GM19468 (cell line): Measurements from ENCODE around the gene TMEM179.
"Not testable (repeated sequence)": the region's sequence is repeated elsewhere in the genome, so short reads cannot be mapped to it uniquely, and the experiment has no call there.

Experiments used
- ATAC-seq: cut with Tn5 transposase; IDR thresholded peaks from one replicate; pipeline ENCODE4 v1.9.1; 2021; ENCODE audit warnings: mild to moderate bottlenecking, moderate library complexity, moderate number of reproducible peaks; ENCODE audit not compliant: unreplicated experiment; ENCODE audit errors: extremely low read depth

Gene TMEM179

DNA sequence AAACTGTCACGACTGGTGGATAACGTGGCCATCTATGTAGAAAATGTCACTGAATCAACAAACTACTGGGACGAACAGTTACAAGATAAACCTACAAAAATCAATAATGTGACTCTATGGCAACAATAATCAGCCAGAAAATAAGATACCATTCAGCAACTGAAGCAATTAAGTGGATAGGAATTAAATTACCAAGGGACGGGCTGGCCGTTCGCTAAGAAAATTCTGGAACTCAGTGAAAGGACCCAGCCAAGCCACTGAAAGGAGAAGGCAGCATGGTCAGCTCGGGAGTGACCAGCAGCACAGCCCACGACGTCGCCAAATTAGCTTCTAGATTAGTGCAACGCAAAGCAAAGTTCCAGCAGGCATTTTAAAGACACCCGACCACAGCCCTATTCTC is 33.6 kb upstream of the TMEM179 start:
- ATAC-seq = no peak

DNA sequence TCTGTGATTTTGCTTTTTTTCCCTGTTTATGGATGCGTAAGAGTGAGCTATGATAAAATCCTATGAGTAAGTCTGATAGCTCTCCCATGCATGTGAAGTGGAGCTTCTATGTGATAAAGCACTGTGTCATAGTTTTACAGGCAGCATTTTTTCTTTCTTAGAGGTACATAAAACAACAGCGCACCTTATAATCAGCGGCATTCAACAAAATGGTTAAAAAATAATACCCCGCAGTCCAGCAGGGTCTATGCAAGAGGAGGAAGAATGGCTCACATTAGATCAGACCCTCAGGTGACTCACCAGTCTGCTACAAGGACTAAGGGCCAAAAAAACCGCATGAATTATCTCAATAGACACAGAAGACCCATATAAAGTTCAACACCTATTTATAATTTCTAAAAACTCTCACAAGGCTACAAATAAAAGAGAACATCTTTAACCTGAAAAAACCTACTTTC is 33.0 kb upstream of the TMEM179 start:
- ATAC-seq = no peak

DNA sequence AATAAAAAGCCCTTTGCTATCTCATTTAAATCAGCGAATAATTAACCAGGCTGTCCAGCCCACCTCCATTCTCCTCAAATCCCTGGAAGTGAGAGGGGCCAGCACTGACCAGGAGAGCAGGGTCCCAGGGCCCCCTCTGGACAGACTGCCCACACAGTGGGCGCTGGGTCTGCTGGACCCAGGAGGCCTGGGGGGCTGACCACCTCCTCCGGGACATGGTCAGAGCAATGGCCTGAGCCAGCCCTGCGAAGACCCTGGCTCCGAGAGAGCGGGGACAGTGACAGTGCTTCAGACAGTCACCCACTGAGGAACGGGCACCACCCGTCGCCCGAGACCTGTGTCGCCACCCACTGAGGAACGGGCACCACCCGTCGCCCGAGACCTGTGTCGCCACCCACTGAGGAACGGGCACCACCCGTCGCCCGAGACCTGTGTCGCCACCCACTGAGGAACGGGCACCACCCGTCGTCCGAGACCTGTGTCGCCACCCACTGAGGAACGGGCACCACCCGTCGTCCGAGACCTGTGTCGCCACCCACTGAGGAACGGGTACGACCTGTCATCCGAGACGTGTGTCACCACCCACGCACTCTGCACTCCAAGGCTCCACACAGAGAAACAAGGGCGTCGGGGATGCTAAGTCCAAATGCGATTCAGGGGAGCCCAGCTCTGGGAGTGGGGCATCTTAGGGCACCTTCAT is 32.4 kb upstream of the TMEM179 start:
- ATAC-seq = not testable (repeated sequence)

DNA sequence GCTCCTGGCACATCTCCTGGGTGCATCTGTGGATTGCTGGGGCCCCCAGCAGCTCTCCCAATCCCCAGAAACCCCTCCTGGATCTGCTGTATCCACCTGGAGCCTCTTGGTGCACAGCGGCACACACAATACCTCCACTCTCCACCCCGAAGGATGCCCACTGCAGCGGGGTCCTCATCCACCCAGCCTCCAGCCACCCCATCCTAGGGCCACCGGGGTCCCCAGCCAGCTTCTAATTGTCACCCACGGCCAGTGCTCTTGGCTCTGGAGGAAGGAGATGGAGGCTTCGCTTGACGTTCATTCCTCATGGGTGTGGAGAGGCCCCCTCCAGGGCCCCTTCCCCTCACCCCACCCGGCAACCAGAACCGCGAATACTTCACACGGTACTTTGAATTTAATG is 31.6 kb upstream of the TMEM179 start:
- ATAC-seq = no peak

DNA sequence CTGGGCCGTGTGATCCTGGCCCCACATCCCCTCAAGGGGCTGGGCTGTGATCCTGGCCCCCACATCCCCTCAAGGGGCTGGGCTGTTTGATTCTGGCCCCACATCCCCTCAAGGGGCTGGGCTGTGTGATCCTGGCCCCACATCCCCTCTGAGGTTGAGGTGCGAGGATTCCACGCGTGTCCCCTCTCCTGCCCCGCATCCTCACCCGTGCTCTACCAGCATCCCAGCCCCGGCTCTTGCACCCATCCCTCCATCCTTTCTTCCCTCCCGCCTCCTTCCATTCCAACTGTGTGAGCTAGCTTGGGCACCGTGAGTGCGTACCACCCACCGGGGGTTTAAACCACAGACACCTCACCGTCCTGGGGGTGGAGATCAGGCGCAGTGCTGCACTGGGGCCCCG is 31.1 kb upstream of the TMEM179 start:
- ATAC-seq = no peak

DNA sequence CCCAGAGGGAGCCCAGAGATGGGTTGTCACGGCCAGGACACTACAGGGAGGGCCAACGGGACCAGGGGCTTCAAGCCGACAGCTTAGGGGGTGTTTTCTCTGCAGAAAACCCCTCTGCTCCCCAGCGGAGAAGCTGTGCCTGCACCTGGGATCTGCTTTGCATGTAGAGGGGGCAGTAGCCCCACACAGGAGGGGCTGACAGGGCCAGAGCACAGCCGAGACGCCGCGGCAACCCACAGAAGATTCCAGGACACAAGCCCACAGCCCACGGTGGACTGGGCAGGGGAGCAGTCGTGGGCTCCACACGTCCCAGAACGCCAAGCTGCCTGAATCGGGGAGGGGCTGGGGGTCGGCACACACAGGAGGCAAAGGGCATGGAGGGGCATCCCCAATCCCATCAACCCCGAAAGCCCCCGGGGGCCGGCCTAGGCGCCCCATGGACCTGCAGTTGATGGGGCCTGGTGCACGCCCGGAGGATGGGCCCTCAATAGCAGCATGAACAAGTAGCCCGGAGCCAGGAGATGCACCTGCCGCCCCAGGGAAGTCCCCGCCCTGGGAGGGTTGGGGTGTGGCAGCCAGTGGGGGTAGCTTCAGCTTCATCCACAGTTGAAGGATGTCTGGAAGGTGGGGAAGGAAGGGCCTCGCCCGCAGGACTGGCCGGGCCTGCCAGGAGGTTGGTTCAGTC is 30.5 kb upstream of the TMEM179 start:
- ATAC-seq = no peak

DNA sequence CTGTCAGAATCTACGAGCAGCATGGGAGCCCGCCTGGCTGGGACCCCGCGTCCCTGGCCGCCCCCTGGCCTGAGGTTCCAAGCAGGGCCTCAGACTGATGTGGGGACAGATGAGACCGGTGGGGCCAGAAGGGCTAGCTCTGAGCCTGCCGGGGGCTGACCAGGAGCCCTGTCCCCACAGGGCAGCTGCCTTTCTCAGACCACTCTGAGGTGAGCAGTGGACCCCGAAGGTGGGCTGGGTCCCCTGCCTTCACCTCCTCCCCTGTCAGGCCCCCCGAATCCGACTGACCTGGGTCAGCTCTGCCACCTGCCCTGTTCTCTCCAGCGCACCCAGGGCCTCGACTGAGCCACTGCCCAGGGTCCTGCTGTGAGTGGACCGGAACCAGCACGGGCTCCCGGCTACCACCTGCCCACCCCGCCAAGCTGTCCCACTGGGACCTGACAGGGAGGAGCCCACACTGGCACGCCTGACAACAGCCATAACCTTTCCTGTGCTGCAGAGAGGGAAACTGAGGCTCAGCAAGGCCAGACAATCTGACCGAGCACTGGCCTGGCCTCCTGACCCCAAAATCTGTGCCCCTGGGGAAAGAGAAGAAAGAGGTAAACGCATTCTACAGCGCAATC is 29.7 kb upstream of the TMEM179 start:
- no peak for ATAC-seq

DNA sequence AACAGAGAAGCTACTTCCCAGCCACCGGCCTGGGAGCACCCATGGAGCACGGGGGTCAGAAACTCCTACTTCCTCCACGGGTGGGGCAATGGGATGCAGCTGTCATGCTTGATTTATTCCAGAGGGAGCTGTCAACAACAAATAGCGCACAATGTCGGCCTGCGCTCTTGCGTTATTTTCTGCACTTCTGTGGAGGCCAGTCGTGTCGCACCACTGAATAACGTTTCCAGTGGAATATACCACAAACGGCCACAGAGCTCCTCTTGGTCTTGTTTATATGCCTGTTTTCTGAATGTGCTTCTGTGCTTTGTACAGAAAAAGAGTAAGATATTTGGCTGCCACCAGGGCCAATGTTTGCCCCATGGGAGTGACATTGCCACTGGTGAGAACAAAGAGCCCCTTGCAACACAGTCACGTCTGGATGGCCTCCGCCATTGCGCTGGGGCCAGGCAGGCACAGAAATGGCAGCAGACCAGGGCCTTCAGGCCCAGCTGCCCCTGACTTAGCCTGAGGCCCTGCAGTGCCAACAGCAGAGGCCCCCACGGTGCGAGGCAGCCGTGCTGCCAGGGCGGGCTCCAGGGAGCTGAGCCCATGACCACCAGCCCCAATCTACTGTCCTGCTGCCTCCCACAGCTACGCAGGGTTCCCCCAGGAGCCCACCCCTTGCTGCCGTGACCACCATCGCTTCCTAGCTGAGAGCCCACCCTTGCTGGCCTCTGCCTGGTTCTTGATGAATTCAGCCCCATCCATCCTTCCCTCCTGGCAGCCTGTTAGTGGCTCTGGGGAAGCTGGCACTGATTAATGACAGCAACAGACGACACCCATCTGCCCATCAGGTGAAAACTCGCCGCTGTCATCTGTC is 28.9 kb upstream of the TMEM179 start:
- no peak for ATAC-seq

DNA sequence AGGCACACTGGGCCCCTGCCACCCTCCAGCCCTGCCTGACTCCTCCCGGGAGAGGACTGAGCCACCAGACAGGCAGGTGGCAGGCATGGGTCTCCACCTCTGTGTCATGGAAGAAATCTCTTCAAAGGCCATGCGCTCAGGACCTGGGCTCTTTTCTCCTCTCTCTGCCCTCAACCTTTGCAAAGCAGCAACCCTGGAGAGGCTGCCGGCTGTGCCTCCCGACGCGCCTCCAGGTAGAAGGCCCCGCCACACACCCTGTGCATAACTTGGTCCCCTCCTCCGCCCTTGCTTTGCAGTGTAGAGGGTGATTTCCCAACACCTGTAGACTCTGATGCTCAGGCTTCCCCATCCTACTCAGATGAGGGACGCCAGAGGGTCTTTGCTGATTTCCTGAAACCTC is 28.2 kb upstream of the TMEM179 start:
- ATAC-seq = no peak

DNA sequence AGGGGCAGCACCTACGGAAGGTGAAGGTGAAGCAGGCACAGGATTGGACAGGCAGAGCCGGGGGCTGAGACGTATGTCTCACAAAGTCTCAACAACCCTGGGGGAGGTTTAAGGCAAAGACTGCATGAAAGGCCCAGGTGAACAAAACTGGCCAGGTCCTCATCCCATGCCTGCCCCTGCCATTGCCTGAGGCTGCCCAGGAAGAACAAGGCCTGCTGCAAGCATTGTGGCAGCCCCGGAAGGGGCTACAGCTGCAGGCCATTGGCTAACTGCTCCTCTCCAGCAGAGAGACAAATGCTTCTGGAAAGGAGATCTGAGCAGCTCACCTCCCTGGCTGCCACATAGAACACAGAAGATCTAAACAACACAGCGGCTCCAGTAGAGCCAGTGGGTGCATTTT is 20.4 kb upstream of the TMEM179 start:
- no peak for ATAC-seq

DNA sequence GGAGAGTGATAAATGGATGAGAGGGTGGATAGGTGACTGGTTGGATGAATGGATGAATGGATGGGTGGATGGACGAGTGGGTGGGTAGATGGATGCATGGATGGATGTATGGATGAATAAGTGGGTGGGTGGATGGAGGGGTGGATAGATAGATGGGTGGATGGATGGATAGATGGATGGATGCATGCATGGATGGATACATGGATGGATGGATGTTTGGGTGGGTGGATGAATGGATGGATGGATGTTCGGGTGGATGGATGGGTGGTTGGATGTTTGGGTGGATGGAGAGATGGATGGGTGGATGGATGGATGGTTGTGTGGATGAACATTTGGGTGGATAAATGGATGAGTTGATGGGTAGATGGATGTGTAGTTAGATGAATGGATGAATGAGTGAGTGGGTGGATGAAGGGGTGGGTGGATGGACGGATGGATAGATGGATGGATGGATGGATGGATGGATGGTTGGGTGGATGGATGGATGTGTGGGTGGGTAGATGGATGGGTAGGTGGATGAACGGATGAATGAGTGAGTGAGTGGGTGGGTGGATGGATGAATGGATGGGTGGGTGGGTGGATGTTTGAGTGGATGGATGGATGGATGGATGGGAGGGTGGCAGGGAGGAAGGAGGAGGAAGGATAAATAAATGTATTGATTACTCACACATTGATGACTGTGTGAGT is 9.7 kb upstream of the TMEM179 start:
- no peak for ATAC-seq

DNA sequence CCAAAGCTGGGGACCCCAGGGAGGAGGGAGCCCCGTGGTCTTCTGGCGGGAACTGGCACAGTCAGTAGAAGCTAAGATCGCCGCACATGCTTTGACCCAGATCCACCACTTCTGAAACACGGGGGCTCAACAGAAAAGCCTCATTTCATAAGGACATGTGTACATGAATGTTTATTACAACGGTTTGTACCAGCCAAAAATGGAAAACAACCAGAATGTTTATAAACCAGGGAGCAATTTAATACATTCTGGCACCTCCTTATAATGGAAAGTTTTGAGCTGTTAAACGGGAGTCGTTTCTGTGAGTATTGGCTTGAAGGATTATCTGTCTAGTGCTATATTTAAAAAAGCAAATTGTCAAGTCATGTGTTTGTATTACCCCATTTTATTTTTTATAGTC is 7.3 kb upstream of the TMEM179 start:
- ATAC-seq = no peak

DNA sequence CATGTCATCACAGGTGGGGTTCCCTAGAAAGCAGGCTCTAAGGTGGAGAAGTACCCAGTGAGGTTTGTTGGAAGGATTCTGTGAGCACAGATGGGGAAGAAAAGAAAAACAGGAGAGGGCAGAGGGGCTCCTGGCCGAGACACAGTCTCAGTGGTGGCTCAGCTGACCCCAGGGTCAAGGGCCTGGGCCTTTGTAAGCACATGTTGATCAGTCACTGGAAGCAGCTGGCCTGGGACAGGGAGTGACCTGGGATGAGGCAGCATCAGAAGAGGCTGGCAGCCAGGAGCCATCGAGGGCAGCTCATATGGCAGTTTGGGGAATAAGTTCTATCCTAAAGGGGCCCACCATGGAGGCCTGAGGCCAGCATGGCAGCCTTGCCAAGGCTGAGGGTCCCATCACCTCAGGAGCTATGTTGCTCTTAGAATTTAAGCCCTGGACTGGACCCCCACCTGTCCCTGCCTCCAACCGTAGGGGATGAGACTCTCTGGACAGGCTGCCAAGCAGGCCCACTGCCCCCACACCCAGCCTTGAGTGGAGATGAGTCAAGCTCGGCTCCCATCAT is 6.3 kb upstream of the TMEM179 start:
- no peak for ATAC-seq

DNA sequence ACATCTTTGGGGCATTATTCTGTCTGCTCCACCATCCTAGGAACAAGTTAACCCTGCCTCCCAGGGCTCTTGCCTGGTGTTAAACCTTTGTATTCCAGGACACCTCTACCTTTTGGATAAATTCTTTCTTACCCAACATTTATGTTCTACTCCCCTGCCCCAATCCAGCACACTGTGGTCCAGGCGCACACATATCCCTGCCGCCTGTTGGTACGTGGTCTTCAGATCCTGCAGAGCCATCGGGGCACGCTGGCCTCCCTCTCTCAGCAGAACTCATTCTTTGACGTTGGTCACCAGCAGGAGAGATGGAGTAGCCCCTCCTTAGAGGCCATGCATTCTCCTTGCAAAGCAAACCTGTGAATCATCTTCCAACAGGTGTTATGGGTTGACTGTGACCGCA is 5.1 kb upstream of the TMEM179 start:
- ATAC-seq = no peak

DNA sequence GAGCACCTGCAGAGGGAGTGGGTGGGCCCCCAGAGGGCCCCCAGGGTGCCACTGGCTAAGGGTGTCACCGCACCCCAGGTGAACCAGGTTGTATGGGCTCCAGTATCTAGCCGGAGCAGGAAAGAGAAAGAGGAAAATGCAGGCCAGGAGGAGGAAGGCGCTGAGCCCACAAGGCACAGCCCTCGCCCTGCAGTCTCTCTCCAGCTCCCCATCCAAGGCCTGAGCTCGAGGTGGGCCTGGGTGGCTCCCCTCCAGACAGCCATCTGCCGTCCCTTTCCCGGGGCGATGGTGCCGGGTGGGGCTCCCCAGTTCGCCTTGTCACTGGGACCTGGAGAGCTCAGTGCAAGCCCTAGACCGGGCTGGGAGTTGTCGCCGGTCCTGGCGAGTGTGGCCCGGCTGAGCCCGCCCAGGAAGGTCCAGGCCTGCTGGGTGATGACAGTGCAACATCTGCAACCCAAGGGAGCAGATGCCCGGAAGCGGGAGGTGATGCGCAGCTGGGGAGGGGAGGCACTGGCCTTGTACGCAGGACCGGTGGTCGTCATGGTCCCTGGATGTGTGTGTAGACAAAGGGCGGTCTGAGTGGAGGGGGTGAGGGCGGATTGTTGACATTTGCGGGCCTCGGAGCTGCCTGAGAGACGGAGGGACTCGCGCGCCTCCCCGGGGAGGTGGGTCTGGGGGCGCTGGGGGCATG is 716 bp downstream of the TMEM179 start:
- ATAC-seq = no peak

DNA sequence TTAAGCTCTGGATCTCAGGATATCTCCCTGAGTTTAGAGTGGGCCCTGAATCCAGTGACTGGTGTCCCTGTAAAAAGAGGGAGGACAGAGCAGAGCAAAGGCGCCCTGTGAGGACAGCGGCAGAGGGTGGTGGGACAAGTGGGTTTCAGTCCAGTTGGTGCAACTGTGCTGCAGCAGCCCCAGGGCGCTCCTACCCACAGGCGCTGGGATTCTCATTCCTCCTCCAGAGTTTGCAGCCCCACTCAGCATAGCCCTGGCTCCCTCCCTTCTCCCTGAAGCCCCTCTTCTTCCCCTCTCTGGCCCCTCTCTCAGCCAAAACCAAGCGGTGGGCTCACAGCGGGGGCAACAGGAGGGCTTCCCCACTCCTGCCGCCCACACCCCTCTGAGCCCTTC is 1.6 kb downstream of the TMEM179 start:
- ATAC-seq = no peak

DNA sequence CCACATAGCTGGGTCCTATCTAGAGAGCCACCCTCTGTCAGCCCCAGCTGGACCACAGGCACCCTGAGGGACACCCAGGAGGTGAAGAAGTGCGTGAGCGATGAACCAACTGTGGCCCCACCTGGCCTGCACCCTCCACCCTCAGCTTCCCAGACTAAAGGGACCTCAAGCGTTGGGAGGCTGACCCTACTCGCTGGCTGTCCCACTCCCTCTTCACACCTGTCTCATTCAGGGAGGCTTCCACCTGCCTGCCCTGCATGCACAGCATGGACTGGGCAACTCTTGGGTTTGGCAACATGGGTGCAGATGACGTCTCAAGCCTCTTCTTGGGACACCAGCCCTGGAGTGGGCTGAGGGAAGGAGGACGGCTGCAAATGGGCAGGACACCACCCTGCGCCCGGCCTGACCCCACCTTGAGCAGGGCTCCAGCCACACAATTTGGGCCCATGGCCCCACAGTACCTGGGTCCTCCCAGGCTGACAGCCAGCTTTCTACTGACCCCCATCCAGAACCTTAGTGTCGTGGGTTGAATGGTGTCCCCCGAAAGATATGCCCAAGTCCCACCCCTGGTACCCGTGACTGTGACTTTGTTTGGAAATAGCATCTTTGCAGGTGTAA is 2.1 kb downstream of the TMEM179 start:
- no peak for ATAC-seq

DNA sequence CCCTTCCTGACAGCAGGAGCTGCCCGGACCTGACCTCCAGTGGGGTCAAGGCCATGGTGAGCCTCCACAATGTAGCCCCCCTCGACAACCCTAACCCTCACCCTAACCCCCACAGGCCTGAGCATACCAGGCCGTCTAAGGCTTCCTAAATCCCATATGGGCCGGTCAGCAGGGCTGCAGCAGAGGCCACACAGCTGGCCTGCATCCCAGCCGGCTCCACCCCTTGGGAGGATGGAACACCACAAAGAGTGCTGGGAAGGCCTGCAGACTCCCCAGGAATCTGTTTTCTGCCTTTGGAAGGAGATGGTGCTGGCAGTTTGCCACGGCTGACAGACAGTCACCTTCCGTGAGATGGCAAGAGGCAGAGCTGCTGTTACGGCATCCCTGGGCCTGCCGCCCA is 2.8 kb downstream of the TMEM179 start:
- ATAC-seq = no peak

DNA sequence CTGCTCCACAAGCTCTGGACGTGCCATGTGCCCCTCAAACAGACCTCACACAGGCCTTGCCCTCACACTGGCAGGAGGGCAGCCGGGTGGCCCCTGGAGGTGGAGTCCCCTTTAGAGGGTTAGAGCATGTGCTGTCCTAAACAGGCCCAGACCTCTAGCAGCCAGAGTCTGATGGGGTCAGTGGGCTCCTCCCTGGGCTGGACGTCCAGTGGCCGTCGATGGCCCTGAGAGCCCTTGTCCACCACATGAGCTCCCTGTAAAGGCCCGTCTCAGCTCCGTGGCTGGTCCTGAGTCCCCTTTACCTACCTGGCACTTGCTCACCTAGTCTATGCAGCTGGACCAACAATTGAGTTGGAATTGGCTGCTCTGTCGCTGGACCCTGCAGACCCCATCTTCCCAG is 3.8 kb downstream of the TMEM179 start:
- ATAC-seq = no peak
